COR-L47 (cell line): ENCODE results near the gene SGSM2.

Experiments
- DNase-seq: peaks from one replicate; lab custom pipeline; 2025; lab: John Stamatoyannopoulos, UW

The SGSM2 gene

DNA sequence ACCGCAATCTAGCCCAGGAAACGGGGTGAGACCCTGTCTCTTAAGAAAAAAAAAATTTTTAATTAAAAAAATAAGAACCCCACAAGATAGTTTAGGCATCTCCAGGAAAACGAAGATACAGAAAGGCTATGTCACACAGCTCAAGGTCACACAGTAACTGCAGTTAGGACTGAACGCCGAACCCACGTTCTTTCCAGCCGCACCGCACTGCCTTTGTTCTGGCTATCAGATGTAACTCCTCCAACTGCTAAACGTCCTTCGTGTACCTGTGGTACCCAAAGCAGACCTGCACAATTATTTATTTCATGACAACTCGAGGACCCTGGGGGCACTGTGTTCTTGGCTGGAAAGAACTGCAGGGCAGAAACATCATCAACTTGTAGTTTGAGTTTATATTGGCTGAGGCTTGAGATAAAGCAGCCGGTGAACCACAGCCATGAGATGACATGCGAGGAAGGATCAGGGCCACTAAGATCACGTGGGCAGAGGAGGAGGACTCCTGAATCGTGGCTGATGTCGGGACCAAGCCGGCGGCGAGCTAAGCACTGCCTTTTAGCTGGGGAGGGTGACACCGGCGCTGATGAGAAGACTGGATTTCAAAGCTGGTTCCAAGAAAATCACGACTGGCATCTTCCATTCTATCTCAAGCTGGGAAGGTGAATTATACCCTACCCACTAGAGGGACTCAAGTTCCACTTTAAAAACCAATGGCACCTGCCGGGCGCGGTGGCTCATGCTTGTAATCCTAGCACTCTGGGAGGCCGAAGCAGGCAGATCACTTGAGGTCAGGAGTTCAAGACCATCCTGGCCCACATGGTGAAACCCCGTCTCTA lies 84.2 kb downstream of the SGSM2 start:
- DNase-seq, result no peak

- DNase-seq, result no peak
Observed at GRCh38 chr17:2423271-2423670, 86.0 kb downstream of the SGSM2 start.

GRCh38 chr17:2427215-2427614 lies 89.9 kb downstream of the SGSM2 start:
- no peak for DNase-seq

GRCh38 chr17:2427910-2428309 lies 90.6 kb downstream of the SGSM2 start:
- no peak for DNase-seq
